ENCODE data around the gene ZBTB8B.

Gene ZBTB8B

DNA sequence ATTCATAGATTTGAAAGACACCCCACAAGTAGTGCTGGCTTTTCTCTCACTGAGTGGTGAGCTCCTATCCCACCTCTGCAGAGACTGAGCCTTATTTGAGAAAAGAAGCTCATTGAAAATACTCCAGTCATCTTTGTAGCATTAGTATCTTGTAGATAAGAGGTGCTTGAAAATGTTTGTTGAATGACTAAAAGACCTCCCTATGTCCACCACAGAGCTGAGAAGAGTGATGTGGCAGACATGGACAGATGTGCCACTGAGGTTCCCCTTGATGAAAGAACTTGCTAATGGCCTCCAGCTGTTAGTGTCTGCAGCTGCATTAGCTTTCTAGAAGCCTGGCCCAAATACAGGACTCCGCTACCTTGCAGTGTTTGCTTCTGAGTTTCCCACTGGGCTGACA lies 45.1 kb downstream of the ZBTB8B start:
- no peak for ATAC-seq

Measured in activated CD4-positive, CD25-positive, alpha-beta regulatory T cell treated with anti-CD3 and anti-CD28 coated beads, Interleukin-2, amount 50 U/mL, for 24 hours (primary cell).